Stimulated activated CD4-positive, alpha-beta T cell treated with anti-CD3 and anti-CD28 coated beads, TNF-alpha, amount 100 ng/mL, for 4 hours (primary cell): ENCODE data around the gene SGCE.

ENCODE experiments used
- DNase-seq, 3 experiments: peaks; one replicate each; pipeline ENCODE4 v3.0.0-alpha.2; 2020; ENCODE audit warnings: low read depth in 3 of 3

The SGCE gene

GRCh38 chr7:94565247-94565894 lies 90.6 kb downstream of the SGCE start:
- no peak for DNase-seq

- DNase-seq = no peak
Measured at GRCh38 chr7:94562525-94562924, 93.4 kb downstream of the SGCE start.

- DNase-seq = no peak
Measured at GRCh38 chr7:94561841-94562514, 94.0 kb downstream of the SGCE start.

- DNase-seq = no peak
Measured at GRCh38 chr7:94559972-94560371, 96.0 kb downstream of the SGCE start.

- DNase-seq = no peak
Measured at GRCh38 chr7:94557215-94557614, 98.7 kb downstream of the SGCE start.

GRCh38 chr7:94556028-94556427 lies 99.9 kb downstream of the SGCE start:
- DNase-seq = no peak

- no peak for DNase-seq
Measured at GRCh38 chr7:94547126-94547525, 108.8 kb downstream of the SGCE start.

- no peak for DNase-seq
Measured at GRCh38 chr7:94540428-94540827, 115.5 kb downstream of the SGCE start.
